AG04450 (cell line): Measurements from ENCODE around the gene ADAMTS17. TPM values are rescaled to one million over a fixed set of nuclear protein-coding genes. Genes with fewer than 3 reads are reported as not detected.

Experiments
- CTCF ChIA-PET: fragments of 300-600, 350-600 bp; formaldehyde crosslinking; extraction: SDS; loops from one replicate; lab custom pipeline; 2022; ENCODE audit warnings: antibody characterized with exemption, inconsistent platforms; lab: Charles Lee
- POLR2A ChIA-PET: fragments of 350-600 bp; formaldehyde crosslinking; extraction: SDS; loops from one replicate; lab custom pipeline; 2021; ENCODE audit warnings: antibody characterized with exemption, inconsistent platforms; lab: Yijun Ruan, JAX
- DNase-seq: peaks from one replicate; pipeline ENCODE4 v3.0.0-alpha.2; 2011; ENCODE audit warnings: low read depth, low spot score
- H3K27ac ChIP-seq: one replicate; pipeline ENCODE4 v1.5.1; 2012; ENCODE audit warnings: low read depth, low read length, control low read depth
- H3K27me3 ChIP-seq: one replicate; pipeline ENCODE4 v1.6.0; 2012; ENCODE audit warnings: low read length; ENCODE audit not compliant: control insufficient read depth, insufficient read depth
- H3K4me3 ChIP-seq: 2 replicates; pipeline ENCODE4 v1.5.1; 2011; ENCODE audit warnings: mild to moderate bottlenecking, low read depth, low read length, control low read depth
- H3K9me3 ChIP-seq: 2 replicates; pipeline ENCODE4 v1.5.1; 2012; ENCODE audit warnings: low read length; ENCODE audit not compliant: control insufficient read depth, insufficient read depth
- CTCF ChIP-seq: IDR thresholded peaks from 2 replicates; pipeline ENCODE4 v1.5.1; 2011; ENCODE audit warnings: low read depth, low read length, control low read depth, inconsistent platforms
- polyA plus RNA-seq: library from polyadenylated mRNA; depleted of rRNA; stranded (reverse); fragments of >200 nt; gene quantifications from 2 replicates; pipeline ENCODE4 v1.2.3, GENCODE V29; 2011

The ADAMTS17 gene
- polyA plus RNA-seq, 1 experiment = 0.06 TPM

DNA sequence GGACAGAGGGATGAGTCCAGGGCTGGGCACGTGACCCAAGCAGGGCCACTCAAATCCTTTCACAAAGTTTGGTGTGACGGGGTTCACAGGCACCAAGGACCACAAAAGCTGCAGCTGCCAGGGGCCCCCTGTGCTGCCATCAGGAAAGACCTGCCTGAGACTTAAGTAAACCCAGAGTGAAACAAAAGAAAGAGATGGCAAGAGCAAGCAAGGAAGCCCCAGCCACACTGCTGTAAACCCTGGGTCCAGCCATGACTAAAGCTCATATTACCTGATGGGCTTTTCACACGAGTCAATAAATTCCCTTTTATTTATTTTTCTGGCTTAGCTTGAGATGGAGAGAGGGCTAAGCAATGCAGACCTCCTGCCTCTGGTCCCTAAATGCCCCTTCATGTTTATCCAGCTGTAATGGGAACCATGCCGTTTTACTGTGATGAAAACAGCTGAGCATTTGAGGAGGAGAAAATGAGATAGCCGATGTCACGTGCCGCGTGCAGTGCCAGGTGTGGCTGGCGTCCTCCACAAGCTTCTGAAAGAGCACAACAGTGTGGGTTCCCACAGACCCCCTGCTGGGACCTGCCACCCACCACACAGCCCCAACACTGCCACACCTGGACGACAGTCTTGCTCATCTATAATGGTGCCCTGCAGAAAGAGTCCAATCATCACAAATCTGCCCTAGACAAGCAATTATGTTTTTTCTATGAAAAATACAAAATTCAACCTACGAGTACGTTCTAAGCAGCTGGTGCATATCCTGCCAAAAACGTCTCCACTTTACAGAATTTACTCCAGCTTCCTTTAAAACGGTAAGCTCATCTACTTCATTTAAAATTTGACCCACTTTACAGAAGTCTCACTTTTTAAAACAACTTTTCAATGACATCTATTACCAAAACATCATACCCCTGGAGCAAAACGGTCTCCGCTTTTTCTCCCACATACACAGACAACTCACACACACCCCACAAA, 34.2 kb downstream of the ADAMTS17 start:
- POLR2A ChIA-PET = no interaction called here
- no peak for DNase-seq
- H3K9me3 ChIP-seq = peaks cover 45% of the 10 kb centered on the region
- no peak overlapping the region for H3K27ac ChIP-seq
- no peaks in the 10 kb centered on the region for H3K27me3 ChIP-seq
- no peak overlapping the region for H3K4me3 ChIP-seq
- no peak for TF ChIP-seq CTCF
- CTCF ChIA-PET = interaction anchor here (0.6 to 0.8 kb wide), 2 partner anchors 32 to 42 kb away, joined by 3 to 7 read pairs; no protein-coding TSS in a partner anchor

DNA sequence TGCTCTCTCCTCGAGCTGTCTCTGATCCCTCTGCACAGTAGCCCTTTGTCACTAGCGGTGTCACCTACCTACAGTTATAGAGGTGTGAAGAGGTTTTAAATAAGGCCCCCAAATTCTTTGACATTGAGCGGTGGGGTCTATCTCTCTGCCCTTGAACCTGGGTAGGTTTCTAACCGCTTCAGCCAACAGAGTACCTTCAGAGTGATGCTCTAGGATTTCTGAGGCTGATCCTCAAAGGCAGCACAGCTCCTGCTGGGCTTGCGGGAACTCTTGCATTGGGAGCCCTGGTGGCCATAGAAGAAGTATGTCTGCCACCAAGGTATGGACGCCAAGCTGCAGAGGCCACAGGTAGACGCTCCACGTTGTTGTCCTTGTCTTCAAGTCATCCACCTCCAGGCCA, 35.7 kb downstream of the ADAMTS17 start:
- no peak for TF ChIP-seq CTCF

DNA sequence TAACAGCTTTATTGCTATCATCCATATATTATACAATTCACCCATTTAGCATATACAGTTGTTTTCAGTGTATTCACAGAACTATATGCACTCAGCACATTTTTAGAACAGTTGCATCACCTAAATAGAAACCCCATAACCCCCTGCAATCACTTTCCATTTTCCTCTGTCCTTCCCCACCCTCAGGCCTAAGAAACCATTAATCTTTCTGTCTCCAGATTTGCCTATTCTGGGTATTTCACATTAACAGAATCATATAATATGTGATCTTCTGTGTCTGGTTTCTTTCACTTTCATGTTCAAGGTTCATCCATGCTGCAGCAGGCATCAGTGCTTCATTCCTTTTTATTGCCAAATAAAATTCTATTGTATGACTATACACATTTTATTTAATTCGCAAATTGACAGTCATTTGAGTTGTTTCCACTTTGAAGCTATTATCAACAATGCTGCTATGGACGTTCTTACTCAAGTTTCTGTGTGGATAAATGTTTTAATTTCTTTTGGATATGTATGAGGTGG, 39.8 kb downstream of the ADAMTS17 start:
- Histone ChIP-seq H3K27me3 (no peaks in the 10 kb centered on the region), H3K9me3 (peaks cover 41% of the 10 kb centered on the region), H3K4me3 (no peak overlapping the region), H3K27ac (no peak overlapping the region)
- DNase-seq = no peak
- TF ChIP-seq CTCF = no peak
- ChIA-PET CTCF (no interaction called here), POLR2A (no interaction called here)

More for the DNA sequence above, 35.7 kb downstream of the ADAMTS17 start:
- Histone ChIP-seq H3K4me3 (no peak overlapping the region), H3K27ac (no peak overlapping the region), H3K9me3 (peaks cover 38% of the 10 kb centered on the region), H3K27me3 (no peaks in the 10 kb centered on the region)
- POLR2A ChIA-PET = no interaction called here
- no peak for DNase-seq
- CTCF ChIA-PET = no interaction called here

- TF ChIP-seq CTCF = no peak
- no peak for DNase-seq
- POLR2A ChIA-PET = no interaction called here
- Histone ChIP-seq H3K4me3 (no peak overlapping the region), H3K27ac (no peak overlapping the region), H3K27me3 (no peaks in the 10 kb centered on the region), H3K9me3 (peaks cover 36% of the 10 kb centered on the region)
- CTCF ChIA-PET = no interaction called here
These were observed 43.5 kb downstream of the ADAMTS17 start for GRCh38 chr15:100298257-100298656.

DNA sequence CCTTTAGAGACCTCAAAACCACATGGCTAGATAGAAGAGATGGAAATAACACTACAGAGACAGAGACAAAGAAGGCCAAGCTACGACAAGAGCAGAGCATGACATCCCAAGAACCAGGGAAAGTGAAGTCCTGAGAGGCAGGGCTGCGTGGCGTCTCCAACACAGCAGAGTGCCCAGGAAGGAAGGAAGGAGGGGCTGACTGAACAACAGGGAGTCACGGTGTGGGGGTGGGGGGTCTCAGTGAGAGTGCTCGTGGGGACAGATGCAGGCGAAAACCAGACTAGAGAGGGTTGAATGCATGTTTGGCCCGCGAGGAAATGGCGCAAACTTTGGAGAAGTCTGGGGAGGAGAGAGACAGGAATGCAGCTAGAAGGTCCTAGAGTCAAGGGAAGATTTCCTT, 44.0 kb downstream of the ADAMTS17 start:
- no peak overlapping the region for H3K4me3 ChIP-seq
- H3K27me3 ChIP-seq = no peaks in the 10 kb centered on the region
- TF ChIP-seq CTCF = no peak
- H3K9me3 ChIP-seq = peaks cover 39% of the 10 kb centered on the region
- DNase-seq = no peak
- ChIA-PET CTCF (no interaction called here), POLR2A (no interaction called here)
- H3K27ac ChIP-seq = no peak overlapping the region
